Prostate gland (tissue), 2 donors: ENCODE data around the gene MOCS1.

Experiments used
- POLR2A ChIP-seq: fragments of 450-650 bp; IDR thresholded peaks from one replicate; pipeline ENCODE4 v1.6.1; 2016; ENCODE audit warnings: antibody characterized with exemption, mild to moderate bottlenecking
- TF ChIP-seq, protein P1 (sequence below), 4 experiments: fragments of 200-600 bp in 2 of 4; fragments of 450-650 bp in 2 of 4; sonication (generic) in 2 of 4; IDR thresholded peaks; 1 replicate in 3 of 4; 2 replicates in 1 of 4; pipeline ENCODE4 v1.5.1; 2016 to 2019; ENCODE audit warnings: antibody characterized with exemption in 4 of 4, mild to moderate bottlenecking in 2 of 4, moderate library complexity in 2 of 4

DNA sequence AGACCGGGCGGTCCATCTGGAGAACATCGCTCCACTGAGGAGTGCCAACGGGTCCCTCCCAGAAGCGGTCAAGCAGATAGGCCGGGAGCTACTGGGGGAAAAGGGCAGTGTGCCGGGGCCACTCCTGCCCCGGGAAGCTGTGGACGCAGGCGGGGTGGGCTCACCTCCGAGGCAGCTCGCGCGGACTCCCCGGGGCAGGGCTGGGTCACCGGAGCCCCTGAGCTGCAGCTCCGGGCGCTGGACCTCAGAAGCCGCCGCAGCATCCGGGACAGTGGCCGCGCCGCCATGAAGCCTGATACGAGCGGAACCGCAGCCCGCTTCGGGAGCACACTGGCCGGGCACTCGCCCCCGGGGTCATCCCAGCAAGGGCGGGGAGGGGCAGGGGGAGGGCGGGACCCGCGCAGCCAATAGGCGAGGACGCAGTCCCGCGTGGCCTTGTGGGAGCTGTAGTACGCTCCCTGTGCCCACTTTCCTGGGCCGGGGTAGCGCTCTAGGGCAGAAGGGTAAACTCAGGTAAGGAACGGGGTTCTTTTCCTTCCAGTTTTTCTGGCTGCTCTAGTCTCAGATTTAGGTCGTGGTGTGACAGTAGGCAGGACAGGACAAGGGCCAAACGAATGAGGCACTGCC lies at the start of gene MOCS1:
- peak; percentile 40 for TF ChIP-seq POLR2A
- TF ChIP-seq, protein P1, sequence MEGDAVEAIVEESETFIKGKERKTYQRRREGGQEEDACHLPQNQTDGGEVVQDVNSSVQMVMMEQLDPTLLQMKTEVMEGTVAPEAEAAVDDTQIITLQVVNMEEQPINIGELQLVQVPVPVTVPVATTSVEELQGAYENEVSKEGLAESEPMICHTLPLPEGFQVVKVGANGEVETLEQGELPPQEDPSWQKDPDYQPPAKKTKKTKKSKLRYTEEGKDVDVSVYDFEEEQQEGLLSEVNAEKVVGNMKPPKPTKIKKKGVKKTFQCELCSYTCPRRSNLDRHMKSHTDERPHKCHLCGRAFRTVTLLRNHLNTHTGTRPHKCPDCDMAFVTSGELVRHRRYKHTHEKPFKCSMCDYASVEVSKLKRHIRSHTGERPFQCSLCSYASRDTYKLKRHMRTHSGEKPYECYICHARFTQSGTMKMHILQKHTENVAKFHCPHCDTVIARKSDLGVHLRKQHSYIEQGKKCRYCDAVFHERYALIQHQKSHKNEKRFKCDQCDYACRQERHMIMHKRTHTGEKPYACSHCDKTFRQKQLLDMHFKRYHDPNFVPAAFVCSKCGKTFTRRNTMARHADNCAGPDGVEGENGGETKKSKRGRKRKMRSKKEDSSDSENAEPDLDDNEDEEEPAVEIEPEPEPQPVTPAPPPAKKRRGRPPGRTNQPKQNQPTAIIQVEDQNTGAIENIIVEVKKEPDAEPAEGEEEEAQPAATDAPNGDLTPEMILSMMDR (IDR thresholded peaks at IDR 0.05), result no peak
